ENCODE results near the gene TBC1D22A.

DNA sequence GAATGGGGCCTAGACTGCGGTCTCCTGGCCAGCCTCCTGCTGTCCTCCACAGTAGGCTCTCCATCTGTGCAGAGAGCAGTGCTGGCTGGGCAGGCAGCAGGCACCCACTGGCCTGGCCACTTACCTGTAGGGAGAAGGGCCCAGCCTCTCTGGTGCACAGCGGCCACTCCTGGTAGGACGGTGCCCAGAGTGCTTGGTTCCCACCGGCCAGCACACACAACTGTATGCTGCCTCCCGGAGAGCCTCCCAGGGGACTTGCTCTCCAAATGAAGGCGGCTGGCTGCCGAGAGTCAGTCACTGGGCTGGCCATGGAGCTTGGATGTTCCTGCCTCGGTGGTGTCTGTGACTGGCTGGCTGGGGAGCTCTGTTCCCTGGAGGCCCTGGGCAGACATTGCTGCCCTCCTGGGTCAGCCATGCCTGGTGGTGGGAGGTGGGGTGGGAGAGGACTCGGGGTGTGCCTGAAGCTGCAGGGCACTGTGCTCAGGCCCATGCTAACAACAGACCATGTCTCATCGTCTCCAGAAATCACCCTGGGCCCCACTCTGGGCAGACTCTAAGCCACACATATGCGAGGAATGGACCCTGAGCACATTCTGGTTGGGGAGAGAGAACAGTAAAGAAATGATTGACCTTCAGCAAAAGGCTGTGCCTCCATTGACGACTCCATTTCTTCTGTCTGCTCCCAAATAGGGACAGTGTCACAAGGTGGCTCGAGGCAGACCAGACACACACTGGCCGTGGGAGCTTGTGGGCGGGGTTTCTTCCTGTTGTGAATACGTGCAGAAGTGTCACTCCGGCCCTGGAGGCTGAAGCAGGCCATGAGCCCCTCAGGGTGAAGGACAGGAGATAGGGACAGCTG is 350.8 kb downstream of the TBC1D22A start:
- TF ChIP-seq, protein P1, sequence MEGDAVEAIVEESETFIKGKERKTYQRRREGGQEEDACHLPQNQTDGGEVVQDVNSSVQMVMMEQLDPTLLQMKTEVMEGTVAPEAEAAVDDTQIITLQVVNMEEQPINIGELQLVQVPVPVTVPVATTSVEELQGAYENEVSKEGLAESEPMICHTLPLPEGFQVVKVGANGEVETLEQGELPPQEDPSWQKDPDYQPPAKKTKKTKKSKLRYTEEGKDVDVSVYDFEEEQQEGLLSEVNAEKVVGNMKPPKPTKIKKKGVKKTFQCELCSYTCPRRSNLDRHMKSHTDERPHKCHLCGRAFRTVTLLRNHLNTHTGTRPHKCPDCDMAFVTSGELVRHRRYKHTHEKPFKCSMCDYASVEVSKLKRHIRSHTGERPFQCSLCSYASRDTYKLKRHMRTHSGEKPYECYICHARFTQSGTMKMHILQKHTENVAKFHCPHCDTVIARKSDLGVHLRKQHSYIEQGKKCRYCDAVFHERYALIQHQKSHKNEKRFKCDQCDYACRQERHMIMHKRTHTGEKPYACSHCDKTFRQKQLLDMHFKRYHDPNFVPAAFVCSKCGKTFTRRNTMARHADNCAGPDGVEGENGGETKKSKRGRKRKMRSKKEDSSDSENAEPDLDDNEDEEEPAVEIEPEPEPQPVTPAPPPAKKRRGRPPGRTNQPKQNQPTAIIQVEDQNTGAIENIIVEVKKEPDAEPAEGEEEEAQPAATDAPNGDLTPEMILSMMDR (IDR thresholded peaks at IDR 0.05): no peak
- no peak for TF ChIP-seq POLR2A (IDR thresholded peaks at IDR 0.05)
- no peak for TF ChIP-seq POLR2AphosphoS5 (IDR thresholded peaks at IDR 0.05)
